Mesothelial cell of epicardium (in vitro differentiated cells): ENCODE data around the gene HYAL1. TPM values are rescaled to one million over a fixed set of nuclear protein-coding genes. Genes with fewer than 3 reads are reported as not detected.

Experiments used
- DNase-seq, 2 experiments: peaks; one replicate each; pipeline ENCODE4 v3.0.0; 2021; ENCODE audit warnings: low spot score in 2 of 2; ENCODE audit not compliant: unreplicated experiment in 2 of 2
- H3K27ac Mint-ChIP-seq: 2 replicates; pipeline ENCODE4 v1.8.0; 2021; ENCODE audit warnings: mixed read lengths
- H3K27me3 Mint-ChIP-seq: 2 replicates; pipeline ENCODE4 v1.8.0; 2021; ENCODE audit warnings: low read depth, mixed read lengths
- H3K36me3 Mint-ChIP-seq: 2 replicates; pipeline ENCODE4 v1.8.0; 2021; ENCODE audit warnings: mixed read lengths
- H3K4me1 Mint-ChIP-seq: 2 replicates; pipeline ENCODE4 v1.8.0; 2021; ENCODE audit warnings: mixed read lengths
- H3K4me3 Mint-ChIP-seq: 2 replicates; pipeline ENCODE4 v1.8.0; 2021; ENCODE audit warnings: mild to moderate bottlenecking, moderate library complexity, mixed read lengths
- H3K9me3 Mint-ChIP-seq: 2 replicates; pipeline ENCODE4 v1.8.0; 2021; ENCODE audit warnings: mixed read lengths
- CTCF ChIP-seq: fragments of 200-600 bp; sonication (generic); IDR thresholded peaks from one replicate; pipeline ENCODE4 v1.5.0; 2021; ENCODE audit warnings: antibody characterized with exemption; ENCODE audit not compliant: unreplicated experiment
- total RNA-seq: library from RNA; stranded (reverse); gene quantifications from 3 replicates; pipeline ENCODE4 v1.2.1, GENCODE V29; 2021

HYAL1 gene
- total RNA-seq, 1 donor from 2014 or later: 2.7 TPM

GRCh38 chr3:50255251-50255615 lies 48.1 kb downstream of the HYAL1 start:
- H3K9me3 Mint-ChIP-seq: no peaks in the 10 kb centered on the region
- peaks cover 10% of the 10 kb centered on the region for H3K4me1 Mint-ChIP-seq
- peaks cover 13% of the 10 kb centered on the region for H3K36me3 Mint-ChIP-seq

GRCh38 chr3:50254577-50255250 lies 48.7 kb downstream of the HYAL1 start:
- Mint-ChIP-seq H3K9me3 (no peaks in the 10 kb centered on the region), H3K27ac (no peak overlapping the region)

More at GRCh38 chr3:50255251-50255615, 48.1 kb downstream of the HYAL1 start:
- no peak overlapping the region for H3K27ac Mint-ChIP-seq
- no peak for DNase-seq
- TF ChIP-seq CTCF: no peak
- no peak overlapping the region for H3K4me3 Mint-ChIP-seq
- H3K27me3 Mint-ChIP-seq: no peaks in the 10 kb centered on the region

GRCh38 chr3:50251220-50251619 lies 52.2 kb downstream of the HYAL1 start:
- Mint-ChIP-seq H3K27ac (no peak overlapping the region), H3K27me3 (no peaks in the 10 kb centered on the region), H3K9me3 (no peaks in the 10 kb centered on the region), H3K36me3 (peaks cover 4% of the 10 kb centered on the region), H3K4me1 (peaks cover 12% of the 10 kb centered on the region), H3K4me3 (no peak overlapping the region)
- DNase-seq: no peak
- TF ChIP-seq CTCF: no peak

More at GRCh38 chr3:50254577-50255250, 48.7 kb downstream of the HYAL1 start:
- Mint-ChIP-seq H3K27me3 (no peaks in the 10 kb centered on the region), H3K4me3 (no peak overlapping the region), H3K4me1 (peaks cover 9% of the 10 kb centered on the region), H3K36me3 (peaks cover 13% of the 10 kb centered on the region)
- TF ChIP-seq CTCF: no peak
- DNase-seq: no peak

- Mint-ChIP-seq H3K27me3 (no peaks in the 10 kb centered on the region), H3K4me1 (peaks cover 18% of the 10 kb centered on the region), H3K36me3 (peaks cover 4% of the 10 kb centered on the region), H3K9me3 (no peaks in the 10 kb centered on the region), H3K4me3 (no peak overlapping the region), H3K27ac (no peak overlapping the region)
- no peak for DNase-seq
- no peak for TF ChIP-seq CTCF
These were observed 52.9 kb downstream of the HYAL1 start for GRCh38 chr3:50250514-50250913.

Other genes with a start within 250 kb of the HYAL1 start
- 301 to 332 TPM (median 322 TPM) in 3 replicates for gene RBM5, start 214.7 kb downstream of the HYAL1 start, total RNA-seq
- gene SEMA3F, start 148.2 kb downstream of the HYAL1 start, total RNA-seq: 94.5 to 101 TPM (median 99.1 TPM) in 3 replicates
- gene GNAT1, start 112.0 kb downstream of the HYAL1 start, total RNA-seq: 0.27 to 0.98 TPM (median 0.55 TPM) in 3 replicates
- gene SLC38A3, start 98.3 kb downstream of the HYAL1 start, total RNA-seq: 0.84 to 2.5 TPM (median 1.8 TPM) in 3 replicates
- 155 to 159 TPM (median 156 TPM) in 3 replicates for gene GNAI2, start 67.4 kb downstream of the HYAL1 start, total RNA-seq
- gene SEMA3B, start 34.4 kb downstream of the HYAL1 start, total RNA-seq: 166 to 179 TPM (median 177 TPM) in 3 replicates
- gene LSMEM2, start 24.5 kb downstream of the HYAL1 start, total RNA-seq: 0.38 to 0.51 TPM (median 0.50 TPM) in 3 replicates
- gene IFRD2, start 11.1 kb downstream of the HYAL1 start, total RNA-seq: 40.2 to 47.3 TPM (median 46.9 TPM) in 3 replicates
- 2.9 to 3.0 TPM (median 2.9 TPM) in 3 replicates for gene HYAL3, start 4.2 kb downstream of the HYAL1 start, total RNA-seq
- 14.5 to 17.3 TPM (median 15.4 TPM) in 3 replicates for gene NAA80, start 4.2 kb downstream of the HYAL1 start, total RNA-seq
- gene HYAL2, start 19.2 kb upstream of the HYAL1 start, total RNA-seq: 71.5 to 76.3 TPM (median 75.1 TPM) in 3 replicates
- gene TUSC2, start 24.6 kb upstream of the HYAL1 start, total RNA-seq: 19.8 to 23.3 TPM (median 20.3 TPM) in 3 replicates
- 13.7 to 15.4 TPM (median 14.3 TPM) in 3 replicates for gene RASSF1, start 37.3 kb upstream of the HYAL1 start, total RNA-seq
- 0.54 to 1.00 TPM (median 0.83 TPM) in 3 replicates for gene ZMYND10, start 42.2 kb upstream of the HYAL1 start, total RNA-seq
- gene NPRL2, start 47.2 kb upstream of the HYAL1 start, total RNA-seq: 19.9 to 23.4 TPM (median 23.3 TPM) in 3 replicates
- gene CYB561D2, start 47.3 kb upstream of the HYAL1 start, total RNA-seq: 12.9 to 13.6 TPM (median 13.1 TPM) in 3 replicates
- gene TMEM115, start 55.9 kb upstream of the HYAL1 start, total RNA-seq: 38.6 to 41.3 TPM (median 40.3 TPM) in 3 replicates
- 9.9 to 10.8 TPM (median 9.9 TPM) in 3 replicates for gene CACNA2D2, start 200.1 kb upstream of the HYAL1 start, total RNA-seq